ENCODE data around the gene MYO16. TPM values are rescaled to one million over a fixed set of nuclear protein-coding genes. Genes with fewer than 3 reads are reported as not detected.

The MYO16 gene
- total RNA-seq, 1 experiment from 2014 or later: 0.49 TPM

DNA sequence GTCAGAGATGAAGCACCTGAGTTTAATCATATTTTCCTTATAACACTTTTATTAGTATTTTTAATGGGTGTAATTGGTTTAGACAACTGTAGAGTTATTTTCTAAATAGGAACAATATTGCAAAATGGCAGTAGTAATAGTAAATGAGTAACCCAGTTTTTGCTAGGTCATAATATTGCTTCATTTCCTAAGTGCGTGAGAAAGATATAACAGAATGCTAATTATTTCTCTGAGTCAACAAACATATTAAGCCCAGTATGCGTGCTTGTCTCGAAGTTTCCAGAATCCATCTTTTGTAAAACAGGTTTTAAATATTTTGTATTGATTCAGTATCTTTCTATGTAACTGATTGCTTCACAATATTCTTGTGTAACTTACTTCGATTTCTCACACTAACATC, 315.3 kb downstream of the MYO16 start:
- H3K4me1 ChIP-seq (ENCODE audit: insufficient read depth, low read length, poor library complexity, severe bottlenecking): peaks cover 6% of the 10 kb centered on the region
- ChIA-PET POLR2A (ENCODE audit: low non-redundant PET) (interaction anchor here (0.7 kb wide), 1 partner anchor 846 kb away, joined by 5 read pairs; no protein-coding TSS in a partner anchor), CTCF (no interaction called here)
- H3K27ac ChIP-seq (ENCODE audit: low read depth, low read length, poor library complexity, severe bottlenecking): peak overlapping the region; percentile 11
- no peak overlapping the region for H3K4me3 ChIP-seq (ENCODE audit: low read depth, low read length, poor library complexity, severe bottlenecking)
- no peaks in the 10 kb centered on the region for H3K9me3 ChIP-seq (ENCODE audit: low read depth, low read length, poor library complexity, severe bottlenecking)
- no peak for TF ChIP-seq EZH2 (IDR thresholded peaks at IDR 0.05; ENCODE audit: borderline replicate concordance, low read depth, low read length, poor library complexity, severe bottlenecking)
- TF ChIP-seq, protein P1, sequence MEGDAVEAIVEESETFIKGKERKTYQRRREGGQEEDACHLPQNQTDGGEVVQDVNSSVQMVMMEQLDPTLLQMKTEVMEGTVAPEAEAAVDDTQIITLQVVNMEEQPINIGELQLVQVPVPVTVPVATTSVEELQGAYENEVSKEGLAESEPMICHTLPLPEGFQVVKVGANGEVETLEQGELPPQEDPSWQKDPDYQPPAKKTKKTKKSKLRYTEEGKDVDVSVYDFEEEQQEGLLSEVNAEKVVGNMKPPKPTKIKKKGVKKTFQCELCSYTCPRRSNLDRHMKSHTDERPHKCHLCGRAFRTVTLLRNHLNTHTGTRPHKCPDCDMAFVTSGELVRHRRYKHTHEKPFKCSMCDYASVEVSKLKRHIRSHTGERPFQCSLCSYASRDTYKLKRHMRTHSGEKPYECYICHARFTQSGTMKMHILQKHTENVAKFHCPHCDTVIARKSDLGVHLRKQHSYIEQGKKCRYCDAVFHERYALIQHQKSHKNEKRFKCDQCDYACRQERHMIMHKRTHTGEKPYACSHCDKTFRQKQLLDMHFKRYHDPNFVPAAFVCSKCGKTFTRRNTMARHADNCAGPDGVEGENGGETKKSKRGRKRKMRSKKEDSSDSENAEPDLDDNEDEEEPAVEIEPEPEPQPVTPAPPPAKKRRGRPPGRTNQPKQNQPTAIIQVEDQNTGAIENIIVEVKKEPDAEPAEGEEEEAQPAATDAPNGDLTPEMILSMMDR (conservative IDR thresholded peaks at IDR 0.05; ENCODE audit: low read depth, low read length): no peak
- H3K27me3 ChIP-seq (replicated peaks; ENCODE audit: insufficient read depth, low read depth, low read length, poor library complexity): no peaks in the 10 kb centered on the region
- intact Hi-C loops (cut with micrococcal nuclease; ENCODE audit: unreplicated experiment): no loop called here
- BruUV-seq (replicated peaks): no TSS peak
- H3K36me3 ChIP-seq (ENCODE audit: insufficient read depth, low read length, poor library complexity, severe bottlenecking): no peaks in the 10 kb centered on the region
- DNase-seq (ENCODE audit: low spot score): peak; percentile 35

DNA sequence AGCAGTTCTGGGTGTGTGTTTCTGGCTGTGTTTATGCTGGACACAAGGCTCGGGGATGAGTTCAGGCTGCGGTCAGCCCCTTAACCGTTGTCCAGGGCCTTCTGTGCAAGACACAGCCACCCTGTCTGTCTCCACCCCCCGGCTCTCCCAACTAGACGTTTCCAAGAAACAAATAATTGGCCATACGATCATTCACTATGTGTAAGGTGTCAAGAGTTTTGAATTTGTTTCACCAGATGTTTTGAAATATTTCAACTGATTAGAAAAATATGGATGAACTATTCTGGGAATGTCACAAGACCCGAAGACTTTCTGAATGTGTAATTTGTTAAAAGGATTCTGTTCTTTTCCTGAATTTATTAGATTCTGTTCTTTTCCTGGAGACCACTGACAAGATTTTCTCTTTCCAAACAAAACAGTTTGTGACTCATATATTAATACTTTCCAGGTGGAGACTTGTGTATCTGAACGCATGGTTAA, 318.2 kb downstream of the MYO16 start:
- ChIA-PET POLR2A (ENCODE audit: low non-redundant PET) (no interaction called here), CTCF (no interaction called here)
- TF ChIP-seq, protein P1 (conservative IDR thresholded peaks at IDR 0.05; ENCODE audit: low read depth, low read length): no peak
- no peak for TF ChIP-seq EZH2 (IDR thresholded peaks at IDR 0.05; ENCODE audit: borderline replicate concordance, low read depth, low read length, poor library complexity, severe bottlenecking)
- Histone ChIP-seq H3K9me3 (ENCODE audit: low read depth, low read length, poor library complexity, severe bottlenecking) (no peaks in the 10 kb centered on the region), H3K4me3 (ENCODE audit: low read depth, low read length, poor library complexity, severe bottlenecking) (no peak overlapping the region), H3K36me3 (ENCODE audit: insufficient read depth, low read length, poor library complexity, severe bottlenecking) (no peaks in the 10 kb centered on the region), H3K27me3 (replicated peaks; ENCODE audit: insufficient read depth, low read depth, low read length, poor library complexity) (no peaks in the 10 kb centered on the region), H3K4me1 (ENCODE audit: insufficient read depth, low read length, poor library complexity, severe bottlenecking) (no peaks in the 10 kb centered on the region), H3K27ac (ENCODE audit: low read depth, low read length, poor library complexity, severe bottlenecking) (no peak overlapping the region)
- no peak for DNase-seq (ENCODE audit: low spot score)
- no TSS peak for BruUV-seq (replicated peaks)
- intact Hi-C loops (cut with micrococcal nuclease; ENCODE audit: unreplicated experiment): no loop called here

DNA sequence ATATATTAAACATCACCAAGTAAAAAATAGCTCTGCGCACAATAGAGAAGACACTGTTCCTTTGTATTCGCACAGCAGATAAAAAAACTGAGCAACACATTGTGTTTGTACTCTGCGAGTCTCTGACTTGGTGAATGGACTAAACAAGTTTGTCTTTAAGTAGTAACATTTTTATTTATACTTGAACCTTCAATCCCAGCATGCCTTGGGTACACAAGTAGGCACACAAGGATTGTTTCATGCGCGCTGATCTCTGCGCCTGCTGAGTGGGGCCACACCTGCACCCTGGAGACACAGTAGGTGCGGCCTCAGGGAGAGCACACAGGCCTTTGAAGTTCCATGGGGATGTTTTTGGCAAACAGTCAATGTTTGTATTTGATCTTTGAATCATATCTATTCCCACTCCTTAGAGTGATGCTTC, 318.9 kb downstream of the MYO16 start:
- intact Hi-C loops (cut with micrococcal nuclease; ENCODE audit: unreplicated experiment): no loop called here
- Histone ChIP-seq H3K4me1 (ENCODE audit: insufficient read depth, low read length, poor library complexity, severe bottlenecking) (no peaks in the 10 kb centered on the region), H3K4me3 (ENCODE audit: low read depth, low read length, poor library complexity, severe bottlenecking) (no peak overlapping the region), H3K27me3 (replicated peaks; ENCODE audit: insufficient read depth, low read depth, low read length, poor library complexity) (no peaks in the 10 kb centered on the region), H3K36me3 (ENCODE audit: insufficient read depth, low read length, poor library complexity, severe bottlenecking) (no peaks in the 10 kb centered on the region), H3K9me3 (ENCODE audit: low read depth, low read length, poor library complexity, severe bottlenecking) (no peaks in the 10 kb centered on the region), H3K27ac (ENCODE audit: low read depth, low read length, poor library complexity, severe bottlenecking) (no peak overlapping the region)
- CTCF ChIA-PET: no interaction called here
- BruUV-seq (replicated peaks): no TSS peak
- no peak for DNase-seq (ENCODE audit: low spot score)
- TF ChIP-seq EZH2 (IDR thresholded peaks at IDR 0.05; ENCODE audit: borderline replicate concordance, low read depth, low read length, poor library complexity, severe bottlenecking): no peak
- TF ChIP-seq, protein P1 (conservative IDR thresholded peaks at IDR 0.05; ENCODE audit: low read depth, low read length): no peak
- POLR2A ChIA-PET (ENCODE audit: low non-redundant PET): no interaction called here
